K562 (cell line): ENCODE results near the gene SLC30A10.

Source experiments
- ADNP ChIP-seq: fragments of 200-800 bp; sonication (Bioruptor generic); IDR thresholded peaks from 2 replicates; pipeline ENCODE4 v1.6.1; 2016; ENCODE audit warnings: missing genetic modification characterization, missing compliant biosample characterization
- ATF7 ChIP-seq: fragments of 450-650 bp; IDR thresholded peaks from 2 replicates; pipeline ENCODE4 v1.7.1; 2014; ENCODE audit warnings: mild to moderate bottlenecking, moderate library complexity
- CREM ChIP-seq: IDR thresholded peaks from 2 replicates; pipeline ENCODE4 v1.6.1; 2014; ENCODE audit warnings: antibody characterized with exemption, low read depth
- JUN ChIP-seq, 2 experiments: sonication (generic) in 1 of 2; formaldehyde crosslinking in 1 of 2; IDR thresholded peaks; 2 replicates each; pipeline versions ENCODE4 v1.6.1 to v1.8.0; 2012 to 2022; ENCODE audit warnings: borderline replicate concordance in 2 of 2, mild to moderate bottlenecking in 2 of 2, improper control_type of control experiment in 1 of 2, low read depth in 1 of 2, low read length in 1 of 2, missing genetic modification reagents in 1 of 2
- MAZ ChIP-seq, 2 experiments: fragments of 450-650 bp in 1 of 2; sonication (generic) in 1 of 2; formaldehyde crosslinking; IDR thresholded peaks in 1 of 2; conservative IDR thresholded peaks in 1 of 2; 2 replicates each; pipeline versions ENCODE4 v1.4.0 to v1.5.0; 2020; ENCODE audit warnings: mild to moderate bottlenecking in 1 of 2, missing genetic modification reagents in 1 of 2
- NFIC ChIP-seq: fragments of 450-650 bp; IDR thresholded peaks from 2 replicates; pipeline ENCODE4 v1.6.1; 2017; ENCODE audit warnings: mild to moderate bottlenecking, inconsistent platforms
- TCF7L2 ChIP-seq: fragments of 150-350 bp; IDR thresholded peaks from 2 replicates; pipeline ENCODE4 v1.6.1; 2016; ENCODE audit warnings: low read depth, mild to moderate bottlenecking, low read length, moderate library complexity
- TSC22D4 ChIP-seq: fragments of 450-650 bp; IDR thresholded peaks from 2 replicates; pipeline ENCODE4 v1.6.1; 2016; ENCODE audit warnings: missing genetic modification characterization, missing biosample characterization, control low read depth
- ZBTB1 ChIP-seq: sonication (generic); formaldehyde crosslinking; IDR thresholded peaks from 2 replicates; pipeline ENCODE4 v1.8.1; 2023; ENCODE audit warnings: missing genetic modification reagents, low read depth, mild to moderate bottlenecking, borderline replicate concordance
- ZKSCAN8 ChIP-seq: fragments of 200-800 bp; sonication (Bioruptor generic); IDR thresholded peaks from 2 replicates; pipeline ENCODE4 v1.6.1; 2016; ENCODE audit warnings: missing genetic modification characterization, missing compliant biosample characterization
- ZNF384 ChIP-seq: IDR thresholded peaks from 2 replicates; pipeline ENCODE4 v1.6.1; 2012; ENCODE audit warnings: low read depth, low read length, improper control_type of control experiment
- ZNF696 ChIP-seq: fragments of 250-450 bp; sonication (Bioruptor Pico); conservative IDR thresholded peaks from 2 replicates; pipeline ENCODE4 v1.4.0; 2020; ENCODE audit warnings: mild to moderate bottlenecking, moderate library complexity
- TF ChIP-seq, protein P1 (sequence below): IDR thresholded peaks from 2 replicates; pipeline ENCODE4 v1.6.1; 2011; ENCODE audit not compliant: insufficient read length; ENCODE audit errors: extremely low read depth
- TF ChIP-seq, protein P2 (sequence below), 3 experiments: IDR thresholded peaks in 2 of 3; conservative IDR thresholded peaks in 1 of 3; 2 replicates each; pipeline ENCODE4 v1.5.1; 2011 to 2012; ENCODE audit warnings: low read length in 3 of 3, mild to moderate bottlenecking in 3 of 3, control low read depth in 2 of 3, improper control_type of control experiment in 1 of 3, inconsistent platforms in 1 of 3, low read depth in 1 of 3, mixed read lengths in 1 of 3, moderate library complexity in 1 of 3; ENCODE audit not compliant: insufficient read depth in 2 of 3

DNA sequence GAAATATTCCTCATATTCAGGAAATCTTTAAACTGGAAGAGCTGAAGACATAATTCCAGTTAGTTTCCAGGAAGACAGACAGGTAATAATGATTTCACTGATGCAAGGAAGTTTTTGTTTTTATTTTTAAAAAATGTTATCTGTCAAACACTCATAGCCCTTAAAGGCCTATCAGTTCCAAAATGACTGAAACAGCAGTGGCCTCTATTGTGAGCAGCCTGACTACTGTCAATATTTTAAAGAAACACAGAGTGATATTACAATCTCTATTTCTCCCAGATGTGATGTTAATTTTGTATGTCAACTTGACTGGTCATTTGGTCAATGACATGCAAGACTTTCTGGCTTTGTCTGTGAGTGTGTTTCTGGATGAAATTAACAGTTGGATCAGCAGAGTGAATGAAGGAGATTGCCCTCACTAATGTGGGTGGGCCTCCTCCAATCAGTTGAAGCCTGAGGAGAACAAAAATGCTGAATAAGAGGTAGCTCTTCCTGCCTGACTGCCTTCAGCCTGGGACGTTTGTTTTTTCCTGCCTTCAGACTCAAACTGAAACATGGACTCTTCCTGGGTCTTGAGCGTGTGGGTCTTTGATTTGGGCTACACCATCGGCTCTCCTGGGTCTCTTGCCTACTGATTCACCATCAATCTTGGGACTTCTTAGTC is 31.3 kb upstream of the SLC30A10 start:
- TF ChIP-seq ADNP (tag) (no peak), ATF7 (no peak), ZNF696 (CRISPR knock-in tag) (no peak), TSC22D4 (no peak), ZKSCAN8 (CRISPR knock-in tag) (no peak), MAZ (CRISPR knock-in tag; conservative IDR thresholded peaks at IDR 0.05 in 1 of 2, IDR thresholded peaks at IDR 0.05 in 1 of 2) (no peak), ZNF384 (no peak), NFIC (no peak), ZBTB1 (CRISPR knock-in tag) (no peak), CREM (no peak), TCF7L2 (no peak), JUN (IDR thresholded peaks at IDR 0.05; ENCODE audit: borderline replicate concordance, low read depth, low read length) (no peak), JUN (CRISPR knock-in tag; IDR thresholded peaks at IDR 0.05; ENCODE audit: borderline replicate concordance) (no peak)
- TF ChIP-seq, protein P1, sequence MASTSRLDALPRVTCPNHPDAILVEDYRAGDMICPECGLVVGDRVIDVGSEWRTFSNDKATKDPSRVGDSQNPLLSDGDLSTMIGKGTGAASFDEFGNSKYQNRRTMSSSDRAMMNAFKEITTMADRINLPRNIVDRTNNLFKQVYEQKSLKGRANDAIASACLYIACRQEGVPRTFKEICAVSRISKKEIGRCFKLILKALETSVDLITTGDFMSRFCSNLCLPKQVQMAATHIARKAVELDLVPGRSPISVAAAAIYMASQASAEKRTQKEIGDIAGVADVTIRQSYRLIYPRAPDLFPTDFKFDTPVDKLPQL: no peak
- TF ChIP-seq, protein P2, sequence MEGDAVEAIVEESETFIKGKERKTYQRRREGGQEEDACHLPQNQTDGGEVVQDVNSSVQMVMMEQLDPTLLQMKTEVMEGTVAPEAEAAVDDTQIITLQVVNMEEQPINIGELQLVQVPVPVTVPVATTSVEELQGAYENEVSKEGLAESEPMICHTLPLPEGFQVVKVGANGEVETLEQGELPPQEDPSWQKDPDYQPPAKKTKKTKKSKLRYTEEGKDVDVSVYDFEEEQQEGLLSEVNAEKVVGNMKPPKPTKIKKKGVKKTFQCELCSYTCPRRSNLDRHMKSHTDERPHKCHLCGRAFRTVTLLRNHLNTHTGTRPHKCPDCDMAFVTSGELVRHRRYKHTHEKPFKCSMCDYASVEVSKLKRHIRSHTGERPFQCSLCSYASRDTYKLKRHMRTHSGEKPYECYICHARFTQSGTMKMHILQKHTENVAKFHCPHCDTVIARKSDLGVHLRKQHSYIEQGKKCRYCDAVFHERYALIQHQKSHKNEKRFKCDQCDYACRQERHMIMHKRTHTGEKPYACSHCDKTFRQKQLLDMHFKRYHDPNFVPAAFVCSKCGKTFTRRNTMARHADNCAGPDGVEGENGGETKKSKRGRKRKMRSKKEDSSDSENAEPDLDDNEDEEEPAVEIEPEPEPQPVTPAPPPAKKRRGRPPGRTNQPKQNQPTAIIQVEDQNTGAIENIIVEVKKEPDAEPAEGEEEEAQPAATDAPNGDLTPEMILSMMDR (IDR thresholded peaks at IDR 0.05 in 2 of 3, conservative IDR thresholded peaks at IDR 0.05 in 1 of 3; ENCODE audit: insufficient read depth in 2 of 3, low read depth in 1 of 3, low read length in 3 of 3): no peak
